Thyroid gland (tissue), 4 donors: ENCODE results near the gene CD101. TPM values are rescaled to one million over a fixed set of nuclear protein-coding genes. Genes with fewer than 3 reads are reported as not detected.

Experiments used
- DNase-seq, 2 donors: peaks; one replicate each; pipeline ENCODE4 v3.0.0-alpha.2; 2019
- H3K27ac ChIP-seq, 3 donors: fragments of 200-600 bp; sonication (generic); 1 replicate in 2 of 3; 2 replicates in 1 of 3; pipeline ENCODE4 v1.5.1; 2016 to 2019; ENCODE audit warnings: mild to moderate bottlenecking in 1 of 3, moderate library complexity in 1 of 3
- H3K27me3 ChIP-seq: fragments of 200-600 bp; sonication (generic); one replicate; pipeline ENCODE4 v1.5.1; 2019
- H3K36me3 ChIP-seq, 2 donors: fragments of 200-600 bp; sonication (generic); one replicate each; pipeline ENCODE4 v1.5.1; 2016 to 2019
- H3K4me1 ChIP-seq, 2 donors: fragments of 200-600 bp; sonication (generic); one replicate each; pipeline ENCODE4 v1.5.1; 2017 to 2019
- H3K4me3 ChIP-seq, 3 donors: fragments of 200-600 bp; sonication (generic); replicated peaks in 1 of 3; 1 replicate in 2 of 3; 2 replicates in 1 of 3; pipeline ENCODE4 v1.5.1; 2016; ENCODE audit warnings: mild to moderate bottlenecking in 1 of 3
- H3K9me3 ChIP-seq: fragments of 200-600 bp; sonication (generic); one replicate; pipeline ENCODE4 v1.5.1; 2017
- POLR2A ChIP-seq, 2 donors: fragments of 450-650 bp; IDR thresholded peaks; one replicate each; pipeline ENCODE4 v1.6.1; 2017; ENCODE audit warnings: antibody characterized with exemption in 2 of 2, mild to moderate bottlenecking in 2 of 2, moderate library complexity in 1 of 2
- WGBS, 2 donors: methylation state at CpG; one replicate each; pipeline ENCODE4 v1.1.5; 2017; 5-methylcytosine and 5-hydroxymethylcytosine counted together
- intact Hi-C: fragments of 100-400 bp; cut with DNase I; formaldehyde crosslinking; loops from one replicate; pipeline ENCODE4 v1.15.1; 2023
- total RNA-seq, 4 donors: library from RNA; depleted of rRNA; stranded (reverse); fragments of >200 nt; gene quantifications; one replicate each; pipeline ENCODE4 v1.2.3, GENCODE V29; 2016
- TF ChIP-seq, protein P1 (sequence below), 6 experiments: fragments of 200-600 bp in 3 of 6; fragments of 450-650 bp in 3 of 6; sonication (generic) in 3 of 6; IDR thresholded peaks; one replicate each; pipeline ENCODE4 v1.5.1; 2016 to 2019; ENCODE audit warnings: antibody characterized with exemption in 6 of 6, mild to moderate bottlenecking in 2 of 6, inconsistent platforms in 1 of 6, moderate library complexity in 1 of 6

CD101 gene
- total RNA-seq, 4 donors from 2014 or later, result 0.13 to 1.3 (median 0.73) TPM

DNA sequence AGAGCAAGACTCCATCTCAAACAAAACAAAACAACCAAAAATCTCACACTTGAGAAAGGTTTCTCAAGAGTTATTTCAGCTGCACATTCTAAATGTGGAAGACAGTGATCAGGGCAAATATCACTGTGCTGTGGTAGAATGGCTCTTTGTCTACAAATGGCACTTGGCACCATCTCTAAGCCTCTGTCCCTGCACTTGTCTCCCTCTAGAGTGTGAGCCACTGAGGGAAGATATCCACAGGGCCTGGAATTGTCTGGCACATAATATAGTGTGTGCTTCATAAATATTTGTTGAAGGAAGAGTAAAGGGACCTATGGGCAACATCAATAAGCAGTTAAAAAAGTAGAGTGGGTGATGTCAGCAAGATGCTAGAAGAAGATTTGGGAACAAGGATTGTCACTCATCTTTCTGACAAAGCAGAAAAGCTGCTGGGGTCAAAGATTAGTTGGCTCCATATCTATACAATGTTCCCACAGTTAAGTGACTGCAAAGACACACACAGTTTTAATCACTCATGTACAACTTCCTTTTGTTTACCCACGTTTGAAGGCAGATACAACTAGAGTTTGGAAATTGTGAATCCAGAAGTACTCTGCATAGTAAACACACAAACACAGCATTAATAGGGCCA lies 19.1 kb downstream of the CD101 start:
- Histone ChIP-seq H3K27me3 (no peaks in the 10 kb centered on the region), H3K36me3 (no peaks in the 10 kb centered on the region), H3K4me3 (no peak overlapping the region), H3K9me3 (no peaks in the 10 kb centered on the region), H3K27ac (no peak overlapping the region), H3K4me1 (no peaks in the 10 kb centered on the region)
- WGBS, 2 donors, result 61 to 67% methylated on average over 1 of the region's 1 CpG
- intact Hi-C loops, result no loop called here
- no peak for DNase-seq
- TF ChIP-seq, protein P1, sequence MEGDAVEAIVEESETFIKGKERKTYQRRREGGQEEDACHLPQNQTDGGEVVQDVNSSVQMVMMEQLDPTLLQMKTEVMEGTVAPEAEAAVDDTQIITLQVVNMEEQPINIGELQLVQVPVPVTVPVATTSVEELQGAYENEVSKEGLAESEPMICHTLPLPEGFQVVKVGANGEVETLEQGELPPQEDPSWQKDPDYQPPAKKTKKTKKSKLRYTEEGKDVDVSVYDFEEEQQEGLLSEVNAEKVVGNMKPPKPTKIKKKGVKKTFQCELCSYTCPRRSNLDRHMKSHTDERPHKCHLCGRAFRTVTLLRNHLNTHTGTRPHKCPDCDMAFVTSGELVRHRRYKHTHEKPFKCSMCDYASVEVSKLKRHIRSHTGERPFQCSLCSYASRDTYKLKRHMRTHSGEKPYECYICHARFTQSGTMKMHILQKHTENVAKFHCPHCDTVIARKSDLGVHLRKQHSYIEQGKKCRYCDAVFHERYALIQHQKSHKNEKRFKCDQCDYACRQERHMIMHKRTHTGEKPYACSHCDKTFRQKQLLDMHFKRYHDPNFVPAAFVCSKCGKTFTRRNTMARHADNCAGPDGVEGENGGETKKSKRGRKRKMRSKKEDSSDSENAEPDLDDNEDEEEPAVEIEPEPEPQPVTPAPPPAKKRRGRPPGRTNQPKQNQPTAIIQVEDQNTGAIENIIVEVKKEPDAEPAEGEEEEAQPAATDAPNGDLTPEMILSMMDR (IDR thresholded peaks at IDR 0.05), result no peak
- no peak for TF ChIP-seq POLR2A (IDR thresholded peaks at IDR 0.05)

DNA sequence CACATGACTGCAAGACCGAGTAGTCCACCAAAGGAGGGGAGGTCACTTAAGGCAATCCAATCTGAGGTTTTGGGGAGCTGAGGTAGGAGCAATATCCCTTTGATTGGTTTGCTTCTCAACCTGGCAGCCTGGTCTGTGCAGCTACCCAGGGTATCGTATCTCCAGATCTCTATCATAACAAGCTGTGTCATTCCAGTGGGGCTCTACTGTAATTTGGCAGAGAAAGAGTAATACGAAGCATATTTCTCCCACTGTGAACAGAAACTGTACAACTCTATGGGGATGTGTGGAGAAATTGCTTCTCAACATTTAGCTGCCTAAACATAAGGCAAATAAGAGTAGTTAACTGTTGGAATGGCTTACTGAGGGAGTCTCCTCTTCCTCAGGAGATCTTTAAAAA lies 20.6 kb downstream of the CD101 start:
- H3K4me1 ChIP-seq, result no peaks in the 10 kb centered on the region
- 77 to 78% methylated on average over 3 of the region's 3 CpGs for WGBS, 2 donors
- H3K27ac ChIP-seq, result no peak overlapping the region
- H3K9me3 ChIP-seq, result no peaks in the 10 kb centered on the region
- H3K4me3 ChIP-seq, result no peak overlapping the region
- DNase-seq, result no peak
- H3K27me3 ChIP-seq, result no peaks in the 10 kb centered on the region
- intact Hi-C loops, result no loop called here
- no peak for TF ChIP-seq POLR2A (IDR thresholded peaks at IDR 0.05)
- TF ChIP-seq, protein P1 (IDR thresholded peaks at IDR 0.05), result no peak
- no peaks in the 10 kb centered on the region for H3K36me3 ChIP-seq

DNA sequence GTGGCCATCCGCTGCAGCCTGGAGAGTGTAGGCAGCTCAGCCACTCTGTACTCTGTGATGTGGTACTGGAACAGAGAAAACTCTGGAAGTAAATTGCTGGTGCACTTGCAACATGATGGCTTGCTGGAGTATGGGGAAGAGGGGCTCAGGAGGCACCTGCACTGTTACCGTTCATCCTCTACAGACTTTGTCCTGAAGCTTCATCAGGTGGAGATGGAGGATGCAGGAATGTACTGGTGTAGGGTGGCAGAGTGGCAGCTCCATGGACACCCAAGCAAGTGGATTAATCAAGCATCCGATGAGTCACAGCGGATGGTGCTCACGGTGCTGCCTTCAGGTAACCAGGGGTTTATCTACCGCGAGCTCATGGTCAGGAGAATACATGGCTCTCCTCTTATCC lies 24.0 kb downstream of the CD101 start:
- H3K27me3 ChIP-seq, result no peaks in the 10 kb centered on the region
- no peaks in the 10 kb centered on the region for H3K4me1 ChIP-seq
- no peaks in the 10 kb centered on the region for H3K9me3 ChIP-seq
- peak; percentile 38 to 46 for DNase-seq
- intact Hi-C loops, result no loop called here
- H3K27ac ChIP-seq, result no peak overlapping the region
- no peaks in the 10 kb centered on the region for H3K36me3 ChIP-seq
- TF ChIP-seq, protein P1 (IDR thresholded peaks at IDR 0.05), result no peak
- TF ChIP-seq POLR2A (IDR thresholded peaks at IDR 0.05), result no peak
- 75 to 81% methylated on average over 7 of the region's 7 CpGs for WGBS, 2 donors
- no peak overlapping the region for H3K4me3 ChIP-seq

DNA sequence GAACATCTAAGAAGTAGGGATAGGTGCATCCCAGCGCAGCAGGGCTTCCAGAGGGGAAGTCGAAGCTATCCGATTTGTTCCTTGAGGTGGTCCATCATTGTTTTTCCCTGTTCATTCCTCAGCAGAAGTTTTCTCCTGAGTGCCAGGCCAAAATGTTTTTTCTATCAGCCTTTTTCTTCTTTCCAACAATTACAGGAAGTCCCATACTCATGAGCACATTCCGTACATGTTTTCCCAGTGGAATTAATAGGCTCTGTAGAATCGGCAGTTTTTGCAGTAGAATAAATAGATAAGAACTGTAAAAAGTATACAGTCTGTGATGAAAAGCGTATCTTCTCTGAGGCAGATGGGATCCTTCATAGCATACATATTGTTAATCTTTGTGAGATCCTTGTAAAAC lies 24.8 kb downstream of the CD101 start:
- H3K9me3 ChIP-seq, result no peaks in the 10 kb centered on the region
- H3K27me3 ChIP-seq, result no peaks in the 10 kb centered on the region
- no peak overlapping the region for H3K27ac ChIP-seq
- H3K4me3 ChIP-seq, result no peak overlapping the region
- intact Hi-C loops, result no loop called here
- TF ChIP-seq POLR2A (IDR thresholded peaks at IDR 0.05), result no peak
- TF ChIP-seq, protein P1 (IDR thresholded peaks at IDR 0.05), result no peak
- H3K4me1 ChIP-seq, result no peaks in the 10 kb centered on the region
- H3K36me3 ChIP-seq, result no peaks in the 10 kb centered on the region
- DNase-seq, result no peak
- WGBS, 2 donors, result 67 to 70% methylated on average over 6 of the region's 6 CpGs

DNA sequence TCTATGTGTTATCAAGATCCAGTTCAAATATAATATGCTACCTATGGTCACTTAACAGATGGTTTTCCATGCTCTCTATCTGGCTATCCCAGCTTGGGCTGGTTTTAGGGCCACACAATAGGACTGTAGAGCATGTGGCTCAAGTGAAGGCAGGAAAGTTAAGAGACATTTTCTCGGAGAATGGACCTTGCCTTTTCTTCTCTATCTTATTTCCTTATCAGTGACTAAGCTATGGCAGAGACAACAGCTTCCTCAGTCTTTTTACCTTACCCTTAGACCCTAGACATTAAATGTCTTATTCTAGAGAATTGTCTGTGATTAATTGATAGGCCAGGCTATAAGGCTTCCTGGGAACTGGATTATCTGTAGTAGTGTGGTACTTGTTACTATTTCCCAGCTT lies 28.1 kb downstream of the CD101 start:
- intact Hi-C loops, result no loop called here
- DNase-seq, result no peak
- Histone ChIP-seq H3K4me1 (no peaks in the 10 kb centered on the region), H3K27me3 (no peaks in the 10 kb centered on the region), H3K27ac (no peak overlapping the region), H3K36me3 (no peaks in the 10 kb centered on the region), H3K4me3 (no peak overlapping the region), H3K9me3 (no peaks in the 10 kb centered on the region)
- WGBS, 2 donors, result 88 to 89% methylated on average over 1 of the region's 1 CpG
- TF ChIP-seq, protein P1 (IDR thresholded peaks at IDR 0.05), result no peak
- TF ChIP-seq POLR2A (IDR thresholded peaks at IDR 0.05), result no peak
